OCI-LY3 (cell line): ENCODE results near the gene LAT.

Experiments used
- EZH2phosphoT487 ChIP-seq: fragments of 200-600 bp; shearing (Covaris generic); IDR thresholded peaks from 2 replicates; pipeline ENCODE4 v1.6.1; 2018; ENCODE audit warnings: antibody characterized with exemption, mixed run types, low read depth
- TF ChIP-seq, protein P1 (sequence below): fragments of 200-600, 300-600 bp; sonication (generic); IDR thresholded peaks from 2 replicates; pipeline ENCODE4 v1.5.1; 2014; ENCODE audit warnings: antibody characterized with exemption, low read length, low read depth

DNA sequence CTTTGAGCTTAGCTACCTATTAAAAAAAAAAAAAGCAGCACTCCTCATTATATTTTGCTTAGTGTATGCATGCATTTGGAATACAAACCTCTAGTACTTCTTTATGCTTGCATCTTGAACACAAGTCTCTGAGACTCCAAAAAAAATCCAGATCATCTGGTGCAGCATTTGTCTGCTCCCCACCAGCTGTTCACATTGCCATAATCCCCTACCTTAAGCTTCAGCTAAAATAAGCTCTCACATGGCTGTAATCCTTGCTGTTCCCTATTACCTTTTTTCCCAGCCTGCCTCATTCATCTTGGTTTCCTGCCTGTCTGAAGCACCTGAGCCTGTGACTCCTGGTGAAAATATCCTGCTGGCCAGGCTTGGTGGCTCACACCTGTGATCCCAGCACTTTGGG is 41.6 kb upstream of the LAT start:
- TF ChIP-seq, protein P1, sequence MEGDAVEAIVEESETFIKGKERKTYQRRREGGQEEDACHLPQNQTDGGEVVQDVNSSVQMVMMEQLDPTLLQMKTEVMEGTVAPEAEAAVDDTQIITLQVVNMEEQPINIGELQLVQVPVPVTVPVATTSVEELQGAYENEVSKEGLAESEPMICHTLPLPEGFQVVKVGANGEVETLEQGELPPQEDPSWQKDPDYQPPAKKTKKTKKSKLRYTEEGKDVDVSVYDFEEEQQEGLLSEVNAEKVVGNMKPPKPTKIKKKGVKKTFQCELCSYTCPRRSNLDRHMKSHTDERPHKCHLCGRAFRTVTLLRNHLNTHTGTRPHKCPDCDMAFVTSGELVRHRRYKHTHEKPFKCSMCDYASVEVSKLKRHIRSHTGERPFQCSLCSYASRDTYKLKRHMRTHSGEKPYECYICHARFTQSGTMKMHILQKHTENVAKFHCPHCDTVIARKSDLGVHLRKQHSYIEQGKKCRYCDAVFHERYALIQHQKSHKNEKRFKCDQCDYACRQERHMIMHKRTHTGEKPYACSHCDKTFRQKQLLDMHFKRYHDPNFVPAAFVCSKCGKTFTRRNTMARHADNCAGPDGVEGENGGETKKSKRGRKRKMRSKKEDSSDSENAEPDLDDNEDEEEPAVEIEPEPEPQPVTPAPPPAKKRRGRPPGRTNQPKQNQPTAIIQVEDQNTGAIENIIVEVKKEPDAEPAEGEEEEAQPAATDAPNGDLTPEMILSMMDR = no peak
- no peak for TF ChIP-seq EZH2phosphoT487
